SK-N-SH treated with all-trans-retinoic acid at 6 μM for 48 hours (cell line): ENCODE data around the gene CDS1.

Experiments
- ATAC-seq: fragments of 200-7000 bp; cut with Tn5 transposase; 3 replicates; pipeline ENCODE4 v1.9.1; 2020; ENCODE audit warnings: mild to moderate bottlenecking, moderate library complexity
- ARNTL ChIP-seq: fragments of 450-650 bp; formaldehyde crosslinking; IDR thresholded peaks from 2 replicates; pipeline ENCODE4 v1.5.0; 2020; ENCODE audit warnings: low read depth, mild to moderate bottlenecking, moderate library complexity, borderline replicate concordance
- BACH2 ChIP-seq: fragments of 250-450 bp; sonication (Bioruptor Pico); IDR thresholded peaks from 2 replicates; pipeline ENCODE4 v1.9.0; 2021; ENCODE audit warnings: mild to moderate bottlenecking, borderline replicate concordance
- CSDC2 ChIP-seq: fragments of 250-450 bp; sonication (Bioruptor Pico); IDR thresholded peaks from 2 replicates; pipeline ENCODE4 v1.5.0; 2020; ENCODE audit warnings: mild to moderate bottlenecking, moderate library complexity
- GLIS3 ChIP-seq: fragments of 250-450 bp; sonication (Bioruptor Pico); IDR thresholded peaks from 2 replicates; pipeline ENCODE4 v1.5.0; 2020; ENCODE audit warnings: mild to moderate bottlenecking, moderate library complexity
- ISL1 ChIP-seq: fragments of 250-450 bp; sonication (Bioruptor Pico); IDR thresholded peaks from 2 replicates; pipeline ENCODE4 v2.1.2; 2022; ENCODE audit warnings: mild to moderate bottlenecking, moderate library complexity
- OSR1 ChIP-seq: fragments of 250-450 bp; sonication (Bioruptor Pico); IDR thresholded peaks from 2 replicates; pipeline ENCODE4 v1.8.0; 2022; ENCODE audit warnings: moderate library complexity, mild to moderate bottlenecking, inconsistent platforms
- PPARA ChIP-seq: fragments of 250-450 bp; sonication (Bioruptor Pico); IDR thresholded peaks from 2 replicates; pipeline ENCODE4 v1.5.0; 2020; ENCODE audit warnings: mild to moderate bottlenecking, borderline replicate concordance
- RARB ChIP-seq: fragments of 250-450 bp; sonication (Bioruptor Pico); IDR thresholded peaks from 2 replicates; pipeline ENCODE4 v1.8.0; 2021; ENCODE audit warnings: mild to moderate bottlenecking, moderate library complexity
- SNAI2 ChIP-seq: fragments of 250-450 bp; sonication (Bioruptor Pico); IDR thresholded peaks from 2 replicates; pipeline ENCODE4 v1.5.0; 2020; ENCODE audit warnings: mild to moderate bottlenecking, moderate library complexity
- TOX ChIP-seq: fragments of 250-450 bp; sonication (Bioruptor Pico); IDR thresholded peaks from 2 replicates; pipeline ENCODE4 v1.8.0; 2021; ENCODE audit warnings: mild to moderate bottlenecking, moderate library complexity, borderline replicate concordance
- ZC3H10 ChIP-seq: fragments of 250-450 bp; sonication (Bioruptor Pico); IDR thresholded peaks from 2 replicates; pipeline ENCODE4 v1.5.1; 2021; ENCODE audit warnings: mild to moderate bottlenecking, moderate library complexity
- ZFP3 ChIP-seq: fragments of 250-450 bp; sonication (Bioruptor Pico); IDR thresholded peaks from 2 replicates; pipeline ENCODE4 v1.5.0; 2020; ENCODE audit warnings: mild to moderate bottlenecking, moderate library complexity
- ZNF565 ChIP-seq: fragments of 450-650 bp; formaldehyde crosslinking; conservative IDR thresholded peaks from 2 replicates; pipeline ENCODE4 v1.5.0; 2020; ENCODE audit warnings: low read depth, mild to moderate bottlenecking, moderate library complexity
- ZNF70 ChIP-seq: fragments of 450-650 bp; formaldehyde crosslinking; IDR thresholded peaks from 2 replicates; pipeline ENCODE4 v1.5.0; 2020; ENCODE audit warnings: mild to moderate bottlenecking, moderate library complexity
- ZNF8 ChIP-seq: fragments of 450-650 bp; formaldehyde crosslinking; IDR thresholded peaks from 2 replicates; pipeline ENCODE4 v1.5.0; 2020; ENCODE audit warnings: mild to moderate bottlenecking, moderate library complexity
- TF ChIP-seq, protein P1 (sequence below): fragments of 250-450 bp; sonication (Bioruptor Pico); IDR thresholded peaks from 2 replicates; pipeline ENCODE4 v1.5.1; 2021; ENCODE audit warnings: mild to moderate bottlenecking, moderate library complexity
- TF ChIP-seq, protein P2 (sequence below): fragments of 250-450 bp; sonication (Bioruptor Pico); IDR thresholded peaks from 2 replicates; pipeline ENCODE4 v1.8.0; 2021; ENCODE audit warnings: low read depth, mild to moderate bottlenecking, moderate library complexity, borderline replicate concordance
- TF ChIP-seq, protein P3 (sequence below): fragments of 250-450 bp; sonication (Bioruptor Pico); IDR thresholded peaks from 2 replicates; pipeline ENCODE4 v1.5.0; 2020; ENCODE audit warnings: mild to moderate bottlenecking, moderate library complexity
- TF ChIP-seq, protein P4 (sequence below): fragments of 250-450 bp; sonication (Bioruptor Pico); IDR thresholded peaks from 2 replicates; pipeline ENCODE4 v1.5.1; 2020; ENCODE audit warnings: low read depth, mild to moderate bottlenecking, moderate library complexity

CDS1 gene

DNA sequence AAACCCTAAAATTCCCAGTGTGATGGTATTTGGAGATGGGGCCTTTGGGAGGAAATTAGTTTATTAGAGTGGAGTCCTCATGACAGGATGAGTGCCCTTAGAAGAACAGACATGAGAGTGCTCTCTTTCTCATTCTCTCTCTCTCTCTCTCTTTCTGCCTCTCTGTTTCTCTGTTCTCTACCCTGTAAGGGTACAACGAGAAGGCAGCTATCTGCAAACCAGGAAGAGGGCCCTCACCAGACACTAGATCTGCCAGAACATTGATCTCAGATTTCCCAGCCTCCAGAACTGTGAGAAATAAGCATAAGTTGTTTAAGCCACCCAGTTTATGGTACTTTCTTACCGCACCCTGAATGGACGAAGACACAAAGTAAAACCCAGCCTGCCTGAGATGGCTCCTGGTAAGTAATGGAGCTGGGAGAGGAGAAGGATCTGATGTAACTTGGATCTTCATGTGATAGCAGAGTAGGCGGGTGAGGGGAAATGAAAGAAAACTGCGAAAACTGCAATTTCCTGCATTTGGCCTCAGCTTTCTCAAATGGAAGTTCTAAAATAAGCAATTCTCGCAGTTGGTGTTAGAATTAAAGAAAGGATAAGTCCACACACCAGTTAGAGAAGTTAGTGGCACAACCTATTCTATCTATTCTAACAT, 8.7 kb upstream of the CDS1 start (continued):
- TF ChIP-seq, protein P1, sequence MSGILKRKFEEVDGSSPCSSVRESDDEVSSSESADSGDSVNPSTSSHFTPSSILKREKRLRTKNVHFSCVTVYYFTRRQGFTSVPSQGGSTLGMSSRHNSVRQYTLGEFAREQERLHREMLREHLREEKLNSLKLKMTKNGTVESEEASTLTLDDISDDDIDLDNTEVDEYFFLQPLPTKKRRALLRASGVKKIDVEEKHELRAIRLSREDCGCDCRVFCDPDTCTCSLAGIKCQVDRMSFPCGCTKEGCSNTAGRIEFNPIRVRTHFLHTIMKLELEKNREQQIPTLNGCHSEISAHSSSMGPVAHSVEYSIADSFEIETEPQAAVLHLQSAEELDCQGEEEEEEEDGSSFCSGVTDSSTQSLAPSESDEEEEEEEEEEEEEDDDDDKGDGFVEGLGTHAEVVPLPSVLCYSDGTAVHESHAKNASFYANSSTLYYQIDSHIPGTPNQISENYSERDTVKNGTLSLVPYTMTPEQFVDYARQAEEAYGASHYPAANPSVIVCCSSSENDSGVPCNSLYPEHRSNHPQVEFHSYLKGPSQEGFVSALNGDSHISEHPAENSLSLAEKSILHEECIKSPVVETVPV = no peak
- TF ChIP-seq ZC3H10 = no peak
- TF ChIP-seq, protein P2, sequence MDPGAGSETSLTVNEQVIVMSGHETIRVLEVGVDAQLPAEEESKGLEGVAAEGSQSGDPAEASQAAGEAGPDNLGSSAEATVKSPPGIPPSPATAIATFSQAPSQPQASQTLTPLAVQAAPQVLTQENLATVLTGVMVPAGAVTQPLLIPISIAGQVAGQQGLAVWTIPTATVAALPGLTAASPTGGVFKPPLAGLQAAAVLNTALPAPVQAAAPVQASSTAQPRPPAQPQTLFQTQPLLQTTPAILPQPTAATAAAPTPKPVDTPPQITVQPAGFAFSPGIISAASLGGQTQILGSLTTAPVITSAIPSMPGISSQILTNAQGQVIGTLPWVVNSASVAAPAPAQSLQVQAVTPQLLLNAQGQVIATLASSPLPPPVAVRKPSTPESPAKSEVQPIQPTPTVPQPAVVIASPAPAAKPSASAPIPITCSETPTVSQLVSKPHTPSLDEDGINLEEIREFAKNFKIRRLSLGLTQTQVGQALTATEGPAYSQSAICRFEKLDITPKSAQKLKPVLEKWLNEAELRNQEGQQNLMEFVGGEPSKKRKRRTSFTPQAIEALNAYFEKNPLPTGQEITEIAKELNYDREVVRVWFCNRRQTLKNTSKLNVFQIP (CRISPR knock-in tag) = no peak
- TF ChIP-seq TOX (CRISPR knock-in tag) = no peak
- no peak for TF ChIP-seq RARB (CRISPR knock-in tag)
- no peak for TF ChIP-seq GLIS3 (CRISPR knock-in tag)
- no peak for TF ChIP-seq ZFP3 (CRISPR knock-in tag)

DNA sequence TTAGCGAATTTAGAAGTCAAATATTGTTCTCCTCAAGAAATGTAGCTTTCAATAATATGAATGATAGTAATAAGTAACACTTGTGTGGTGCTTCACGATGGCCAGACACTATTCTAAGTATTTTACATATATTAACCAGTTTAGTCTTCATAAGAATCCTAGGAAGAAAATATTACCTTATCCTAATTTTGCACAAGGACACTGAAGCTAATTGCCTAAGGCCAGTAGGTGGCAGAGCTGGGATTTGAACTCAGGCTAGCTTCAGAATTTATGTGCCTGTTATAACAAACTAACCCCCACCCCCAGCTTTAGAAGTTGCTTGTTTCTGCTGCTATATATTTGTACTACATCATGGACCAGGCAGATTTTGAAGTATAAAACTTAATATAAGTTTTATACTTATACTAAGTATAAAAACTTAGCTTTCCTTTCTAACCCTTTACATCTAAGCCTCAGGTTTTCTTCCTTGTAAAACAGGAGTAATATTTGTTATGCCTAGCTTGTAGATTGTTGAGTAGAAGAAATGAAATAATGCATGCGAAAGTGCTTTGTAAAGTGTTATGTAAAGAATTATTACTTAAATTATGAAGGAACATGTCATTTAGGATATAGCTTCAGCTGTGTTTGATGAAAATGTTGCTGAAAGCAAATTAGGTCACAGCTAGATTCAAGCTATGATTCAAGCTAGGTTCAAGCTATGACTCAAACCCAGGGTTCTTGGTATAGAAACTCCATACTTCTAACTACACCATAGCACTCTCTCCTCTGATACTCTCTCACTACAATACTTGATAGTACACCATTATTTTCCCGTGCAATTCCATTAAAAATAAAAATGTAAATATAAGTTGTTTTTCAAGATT, 4.2 kb upstream of the CDS1 start:
- ATAC-seq = peak; percentile 18; the same call in 1 of the 3 replicates
- TF ChIP-seq ARNTL (CRISPR knock-in tag) (no peak), ISL1 (CRISPR knock-in tag) (no peak), GLIS3 (CRISPR knock-in tag) (no peak), OSR1 (CRISPR knock-in tag) (no peak)
- TF ChIP-seq, protein P2 (CRISPR knock-in tag) = no peak
- TF ChIP-seq, all 23 proteins: peak for 0

DNA sequence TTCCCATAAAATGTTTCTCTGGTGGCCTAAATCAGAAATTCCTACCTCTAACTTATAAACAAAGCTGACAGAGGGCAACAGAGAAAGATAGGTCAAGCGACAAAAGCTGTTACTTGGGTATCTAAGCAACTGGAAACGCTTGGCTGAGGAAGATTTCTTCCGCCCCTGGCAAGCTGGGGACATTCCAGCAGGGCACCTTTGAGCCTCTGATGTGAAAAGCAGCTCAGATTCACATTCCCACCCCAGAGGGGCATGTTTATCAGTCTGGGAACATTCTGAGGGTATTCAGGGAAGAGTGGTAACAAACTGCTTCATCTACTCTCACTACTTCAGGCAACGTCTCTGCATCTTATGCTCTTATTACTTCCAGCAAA, 3.5 kb upstream of the CDS1 start:
- no peak for TF ChIP-seq ZFP3 (CRISPR knock-in tag)
- TF ChIP-seq, protein P3, sequence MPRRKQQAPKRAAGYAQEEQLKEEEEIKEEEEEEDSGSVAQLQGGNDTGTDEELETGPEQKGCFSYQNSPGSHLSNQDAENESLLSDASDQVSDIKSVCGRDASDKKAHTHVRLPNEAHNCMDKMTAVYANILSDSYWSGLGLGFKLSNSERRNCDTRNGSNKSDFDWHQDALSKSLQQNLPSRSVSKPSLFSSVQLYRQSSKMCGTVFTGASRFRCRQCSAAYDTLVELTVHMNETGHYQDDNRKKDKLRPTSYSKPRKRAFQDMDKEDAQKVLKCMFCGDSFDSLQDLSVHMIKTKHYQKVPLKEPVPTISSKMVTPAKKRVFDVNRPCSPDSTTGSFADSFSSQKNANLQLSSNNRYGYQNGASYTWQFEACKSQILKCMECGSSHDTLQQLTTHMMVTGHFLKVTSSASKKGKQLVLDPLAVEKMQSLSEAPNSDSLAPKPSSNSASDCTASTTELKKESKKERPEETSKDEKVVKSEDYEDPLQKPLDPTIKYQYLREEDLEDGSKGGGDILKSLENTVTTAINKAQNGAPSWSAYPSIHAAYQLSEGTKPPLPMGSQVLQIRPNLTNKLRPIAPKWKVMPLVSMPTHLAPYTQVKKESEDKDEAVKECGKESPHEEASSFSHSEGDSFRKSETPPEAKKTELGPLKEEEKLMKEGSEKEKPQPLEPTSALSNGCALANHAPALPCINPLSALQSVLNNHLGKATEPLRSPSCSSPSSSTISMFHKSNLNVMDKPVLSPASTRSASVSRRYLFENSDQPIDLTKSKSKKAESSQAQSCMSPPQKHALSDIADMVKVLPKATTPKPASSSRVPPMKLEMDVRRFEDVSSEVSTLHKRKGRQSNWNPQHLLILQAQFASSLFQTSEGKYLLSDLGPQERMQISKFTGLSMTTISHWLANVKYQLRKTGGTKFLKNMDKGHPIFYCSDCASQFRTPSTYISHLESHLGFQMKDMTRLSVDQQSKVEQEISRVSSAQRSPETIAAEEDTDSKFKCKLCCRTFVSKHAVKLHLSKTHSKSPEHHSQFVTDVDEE = no peak
- TF ChIP-seq ZNF565 = no peak
- no peak for TF ChIP-seq BACH2 (CRISPR knock-in tag)
- no peak for TF ChIP-seq SNAI2 (CRISPR knock-in tag)
- ATAC-seq = no peak

DNA sequence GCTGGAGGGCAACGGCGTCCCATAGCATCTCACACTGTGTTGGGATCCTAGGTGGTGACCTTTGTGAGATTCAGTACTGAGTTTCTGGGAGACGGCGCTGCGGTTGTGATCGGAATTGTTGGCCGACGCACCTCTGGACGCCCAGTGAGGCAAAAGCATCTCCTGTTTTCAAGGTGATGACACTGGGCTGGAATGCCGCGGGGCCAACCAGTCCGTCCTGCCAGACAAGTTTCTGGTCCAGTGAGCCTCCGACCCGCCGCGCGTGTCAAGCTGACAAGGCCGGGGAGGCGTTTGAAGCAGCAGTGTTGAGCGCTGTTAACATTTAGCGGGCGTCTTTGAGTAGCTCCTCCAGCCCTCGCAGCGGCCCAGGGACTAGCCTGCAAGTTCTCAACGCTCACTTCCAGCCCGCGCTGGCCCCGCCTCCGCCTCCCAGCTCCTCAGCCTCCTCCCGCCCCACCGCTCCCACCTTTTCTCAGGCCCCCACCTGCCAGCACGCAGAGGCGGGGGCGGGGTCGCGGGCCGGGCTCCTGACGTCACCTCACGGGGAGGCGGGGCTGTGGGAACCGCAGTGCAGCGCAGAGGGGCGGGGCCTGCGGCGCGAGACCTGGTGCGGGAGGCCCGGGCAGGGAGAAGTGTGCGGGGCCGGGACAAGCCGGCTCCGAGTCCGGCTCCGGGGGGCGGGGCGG, 482 bp upstream of the CDS1 start:
- TF ChIP-seq ZNF70 (CRISPR knock-in tag) = no peak
- TF ChIP-seq ZFP3 (CRISPR knock-in tag) = no peak
- TF ChIP-seq, protein P1 = no peak
- no peak for TF ChIP-seq ZC3H10
- TF ChIP-seq CSDC2 (CRISPR knock-in tag) = no peak
- TF ChIP-seq ZNF565 = no peak
- no peak for TF ChIP-seq PPARA (CRISPR knock-in tag)
- TF ChIP-seq, protein P4, sequence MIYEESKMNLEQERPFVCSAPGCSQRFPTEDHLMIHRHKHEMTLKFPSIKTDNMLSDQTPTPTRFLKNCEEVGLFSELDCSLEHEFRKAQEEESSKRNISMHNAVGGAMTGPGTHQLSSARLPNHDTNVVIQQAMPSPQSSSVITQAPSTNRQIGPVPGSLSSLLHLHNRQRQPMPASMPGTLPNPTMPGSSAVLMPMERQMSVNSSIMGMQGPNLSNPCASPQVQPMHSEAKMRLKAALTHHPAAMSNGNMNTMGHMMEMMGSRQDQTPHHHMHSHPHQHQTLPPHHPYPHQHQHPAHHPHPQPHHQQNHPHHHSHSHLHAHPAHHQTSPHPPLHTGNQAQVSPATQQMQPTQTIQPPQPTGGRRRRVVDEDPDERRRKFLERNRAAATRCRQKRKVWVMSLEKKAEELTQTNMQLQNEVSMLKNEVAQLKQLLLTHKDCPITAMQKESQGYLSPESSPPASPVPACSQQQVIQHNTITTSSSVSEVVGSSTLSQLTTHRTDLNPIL (CRISPR knock-in tag) = no peak
- TF ChIP-seq ZNF8 (CRISPR knock-in tag) = no peak
- TF ChIP-seq SNAI2 (CRISPR knock-in tag) = no peak
- no peak for TF ChIP-seq GLIS3 (CRISPR knock-in tag)
- TF ChIP-seq OSR1 (CRISPR knock-in tag) = no peak
- TF ChIP-seq, protein P3 = no peak
- no peak for TF ChIP-seq TOX (CRISPR knock-in tag)
- TF ChIP-seq, all 23 proteins: peak for 0
- peak; percentile 84 for ATAC-seq
